Loucy (cell line): ENCODE results near the gene C16orf74.

ENCODE experiments used
- CTCF ChIP-seq: fragments of 200-600 bp; sonication (generic); conservative IDR thresholded peaks from 2 replicates; pipeline ENCODE4 v1.5.1; 2014; ENCODE audit warnings: mild to moderate bottlenecking, antibody characterized with exemption, low read length
- EZH2phosphoT487 ChIP-seq: fragments of 200-600 bp; IDR thresholded peaks from 2 replicates; pipeline ENCODE4 v1.6.1; 2018; ENCODE audit warnings: antibody characterized with exemption, mild to moderate bottlenecking, moderate library complexity, borderline replicate concordance

DNA sequence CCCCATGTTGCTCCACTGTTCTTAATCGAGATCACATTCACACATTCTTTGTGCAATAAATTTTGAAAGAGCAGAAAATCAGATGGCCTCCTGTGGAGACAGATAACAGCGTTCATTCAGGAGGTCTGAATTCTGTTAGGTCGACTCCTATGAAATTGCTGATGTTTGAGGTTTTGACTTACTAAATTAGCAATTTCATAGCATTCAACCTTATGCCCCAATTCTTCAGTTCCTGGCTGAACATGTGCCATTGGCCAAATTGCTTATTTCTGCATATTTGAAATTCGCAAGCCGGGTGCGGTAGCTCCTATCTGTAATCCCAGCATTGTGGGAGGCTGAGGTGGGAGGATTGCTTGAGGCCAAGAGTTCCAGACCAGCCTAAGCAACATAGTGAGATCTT, 22.1 kb upstream of the C16orf74 start:
- TF ChIP-seq CTCF: no peak
- no peak for TF ChIP-seq EZH2phosphoT487
